ENCODE results near the gene MEIKIN.

- TF ChIP-seq CTCF (IDR thresholded peaks at IDR 0.05), result no peak
- no peak for TF ChIP-seq POLR2AphosphoS5 (IDR thresholded peaks at IDR 0.05; ENCODE audit: low read depth, low read length)
- peak in 1 of 2 experiments; percentile 81; a peak in 3 of 4 replicates for TF ChIP-seq REST (IDR thresholded peaks at IDR 0.05; ENCODE audit: insufficient read depth in 1 of 2, low read depth in 2 of 2, low read length in 1 of 2)
- TF ChIP-seq TCF7L2 (IDR thresholded peaks at IDR 0.05; ENCODE audit: low read depth, low read length), result no peak
- no peak for TF ChIP-seq SIN3A (IDR thresholded peaks at IDR 0.05; ENCODE audit: borderline replicate concordance, insufficient read depth, low read depth, low read length)
These were observed 23.0 kb upstream of the MEIKIN start for GRCh38 chr5:131968396-131968954.

All from Panc1 (cell line).